H9 (cell line): Measurements from ENCODE around the gene ZNF407. TPM values are rescaled to one million over a fixed set of nuclear protein-coding genes. Genes with fewer than 3 reads are reported as not detected.

Experiments used
- DNase-seq: peaks from one replicate; pipeline ENCODE4 v3.0.0-alpha.2; 2017
- H2AFZ ChIP-seq: one replicate; pipeline ENCODE4 v1.6.1; 2013; ENCODE audit warnings: mild to moderate bottlenecking, low read length, control low read depth, moderate library complexity
- H2AK5ac ChIP-seq: 2 replicates; pipeline ENCODE4 v1.6.1; 2013; ENCODE audit warnings: low read length, control low read depth, mixed read lengths; ENCODE audit not compliant: insufficient read length
- H2BK120ac ChIP-seq: one replicate; pipeline ENCODE4 v1.6.1; 2013; ENCODE audit warnings: low read depth, mild to moderate bottlenecking, low read length, control low read depth, inconsistent platforms; ENCODE audit not compliant: poor library complexity, severe bottlenecking
- H2BK12ac ChIP-seq: 2 replicates; pipeline ENCODE4 v1.6.1; 2013; ENCODE audit warnings: low read length, control low read depth, mixed read lengths, low read depth; ENCODE audit not compliant: insufficient read length
- H2BK15ac ChIP-seq: 2 replicates; pipeline ENCODE4 v1.6.1; 2013; ENCODE audit warnings: low read depth, low read length, control low read depth
- H2BK20ac ChIP-seq: one replicate; pipeline ENCODE4 v1.6.1; 2013; ENCODE audit warnings: low read depth, mild to moderate bottlenecking, low read length, control low read depth, inconsistent platforms; ENCODE audit not compliant: poor library complexity, severe bottlenecking
- H2BK5ac ChIP-seq: 2 replicates; pipeline ENCODE4 v1.6.1; 2013; ENCODE audit warnings: low read length, control low read depth, mixed read lengths; ENCODE audit not compliant: insufficient read length
- H3K14ac ChIP-seq: 2 replicates; pipeline ENCODE4 v1.6.1; 2013; ENCODE audit warnings: low read length, control low read depth; ENCODE audit not compliant: insufficient read depth
- H3K18ac ChIP-seq: 2 replicates; pipeline ENCODE4 v1.6.1; 2013; ENCODE audit warnings: low read depth, mild to moderate bottlenecking, mixed read lengths, low read length, control low read depth; ENCODE audit not compliant: insufficient read length
- H3K23ac ChIP-seq: 2 replicates; pipeline ENCODE4 v1.6.1; 2013; ENCODE audit warnings: low read length, control low read depth, mixed read lengths, low read depth; ENCODE audit not compliant: insufficient read length
- H3K23me2 ChIP-seq: 2 replicates; pipeline ENCODE4 v1.6.1; 2013; ENCODE audit warnings: low read depth, mild to moderate bottlenecking, mixed read lengths, low read length, control low read depth; ENCODE audit not compliant: insufficient read length, poor library complexity, severe bottlenecking
- H3K27ac ChIP-seq: 2 replicates; pipeline ENCODE4 v1.5.1; 2013; ENCODE audit warnings: low read length, control low read depth, mixed read lengths, low read depth; ENCODE audit not compliant: insufficient read length
- H3K27me3 ChIP-seq: 2 replicates; pipeline ENCODE4 v1.6.1; 2013; ENCODE audit warnings: low read length, control low read depth, inconsistent platforms; ENCODE audit not compliant: insufficient read depth
- H3K4ac ChIP-seq: 2 replicates; pipeline ENCODE4 v1.6.1; 2013; ENCODE audit warnings: low read depth, mild to moderate bottlenecking, control low read depth, inconsistent platforms, low read length, moderate library complexity
- H3K4me1 ChIP-seq: 2 replicates; pipeline ENCODE4 v1.6.1; 2013; ENCODE audit warnings: low read length, control low read depth, inconsistent platforms; ENCODE audit not compliant: insufficient read depth
- H3K4me2 ChIP-seq: 2 replicates; pipeline ENCODE4 v1.6.1; 2013; ENCODE audit warnings: low read length, control low read depth, mixed read lengths; ENCODE audit not compliant: insufficient read length, insufficient read depth
- H3K56ac ChIP-seq: 2 replicates; pipeline ENCODE4 v1.6.1; 2013; ENCODE audit warnings: low read depth, mild to moderate bottlenecking, mixed read lengths, low read length, control low read depth; ENCODE audit not compliant: insufficient read length
- H3K79me1 ChIP-seq: 2 replicates; pipeline ENCODE4 v1.6.1; 2013; ENCODE audit warnings: low read depth, mild to moderate bottlenecking, moderate library complexity, low read length, control low read depth, inconsistent platforms; ENCODE audit not compliant: insufficient read depth, poor library complexity, severe bottlenecking
- H3K79me2 ChIP-seq: 2 replicates; pipeline ENCODE4 v1.6.1; 2013; ENCODE audit warnings: low read length, control low read depth, inconsistent platforms; ENCODE audit not compliant: insufficient read depth
- H3K9ac ChIP-seq: 2 replicates; pipeline ENCODE4 v1.6.1; 2013; ENCODE audit warnings: low read length, control low read depth, mixed read lengths; ENCODE audit not compliant: insufficient read length; ENCODE audit errors: extremely low read depth
- H3K9me3 ChIP-seq: one replicate; pipeline ENCODE4 v1.6.1; 2013; ENCODE audit warnings: low read depth, low read length, inconsistent platforms; ENCODE audit not compliant: control insufficient read depth
- H3T11ph ChIP-seq: one replicate; pipeline ENCODE4 v1.6.1; 2013; ENCODE audit warnings: mild to moderate bottlenecking, low read length, control low read depth, inconsistent platforms
- H4K20me1 ChIP-seq: one replicate; pipeline ENCODE4 v1.6.1; 2013; ENCODE audit not compliant: control insufficient read depth, insufficient read length, insufficient read depth
- H4K5ac ChIP-seq: 2 replicates; pipeline ENCODE4 v1.6.1; 2013; ENCODE audit warnings: low read depth, mild to moderate bottlenecking, mixed read lengths, low read length, control low read depth; ENCODE audit not compliant: insufficient read length
- H4K8ac ChIP-seq: replicated peaks from 2 replicates; pipeline ENCODE4 v1.6.1; 2013; ENCODE audit warnings: low read length, control low read depth, mixed read lengths, low read depth; ENCODE audit not compliant: insufficient read length
- H4K91ac ChIP-seq: 2 replicates; pipeline ENCODE4 v1.6.1; 2013; ENCODE audit warnings: low read depth, mild to moderate bottlenecking, moderate library complexity, mixed read lengths, low read length, control low read depth; ENCODE audit not compliant: insufficient read length
- H3K27ac Mint-ChIP-seq, 3 experiments: 2 replicates in 2 of 3; 3 replicates in 1 of 3; pipeline ENCODE4 v1.8.0; 2020 to 2021; ENCODE audit warnings: mixed read lengths in 3 of 3, mild to moderate bottlenecking in 1 of 3, moderate library complexity in 1 of 3
- H3K27me3 Mint-ChIP-seq: 2 replicates; pipeline ENCODE4 v1.8.0; 2021; ENCODE audit warnings: low read depth, mild to moderate bottlenecking, moderate library complexity, mixed read lengths
- H3K36me3 Mint-ChIP-seq, 3 experiments: 2 replicates in 2 of 3; 3 replicates in 1 of 3; pipeline ENCODE4 v1.8.0; 2020 to 2021; ENCODE audit warnings: low read depth in 3 of 3, mixed read lengths in 3 of 3; ENCODE audit not compliant: insufficient read depth in 1 of 3
- H3K4me1 Mint-ChIP-seq, 2 experiments: 2 replicates each; pipeline ENCODE4 v1.8.0; 2020; ENCODE audit warnings: mixed read lengths in 2 of 2
- H3K4me3 Mint-ChIP-seq, 2 experiments: 2 replicates in 1 of 2; 3 replicates in 1 of 2; pipeline ENCODE4 v1.8.0; 2020 to 2021; ENCODE audit warnings: mild to moderate bottlenecking in 2 of 2, mixed read lengths in 2 of 2, moderate library complexity in 1 of 2
- H3K9me3 Mint-ChIP-seq, 2 experiments: 2 replicates in 1 of 2; 3 replicates in 1 of 2; pipeline ENCODE4 v1.8.0; 2020; ENCODE audit warnings: mild to moderate bottlenecking in 2 of 2, mixed read lengths in 2 of 2, moderate library complexity in 1 of 2
- WGBS: extraction: QIAGEN DNeasy Blood & Tissue Kit; methylation state at CpG from one replicate; pipeline ENCODE4 v1.1.7; 2013; ENCODE audit warnings: missing lambda C conversion rate, low lambda C conversion rate, mixed read lengths; ENCODE audit not compliant: insufficient read length; ENCODE audit errors: extremely low coverage; 5-methylcytosine and 5-hydroxymethylcytosine counted together
- total RNA-seq: library from RNA; stranded (reverse); gene quantifications from 2 replicates; pipeline ENCODE4 v1.2.1, GENCODE V29; 2021
- TF ChIP-seq, protein P1 (sequence below): fragments of 200-600 bp; sonication (generic); conservative IDR thresholded peaks from 3 replicates; pipeline ENCODE4 v1.8.0; 2021; ENCODE audit warnings: antibody characterized with exemption, mild to moderate bottlenecking

ZNF407 gene
- total RNA-seq, 1 experiment from 2014 or later: 8.7 TPM

DNA sequence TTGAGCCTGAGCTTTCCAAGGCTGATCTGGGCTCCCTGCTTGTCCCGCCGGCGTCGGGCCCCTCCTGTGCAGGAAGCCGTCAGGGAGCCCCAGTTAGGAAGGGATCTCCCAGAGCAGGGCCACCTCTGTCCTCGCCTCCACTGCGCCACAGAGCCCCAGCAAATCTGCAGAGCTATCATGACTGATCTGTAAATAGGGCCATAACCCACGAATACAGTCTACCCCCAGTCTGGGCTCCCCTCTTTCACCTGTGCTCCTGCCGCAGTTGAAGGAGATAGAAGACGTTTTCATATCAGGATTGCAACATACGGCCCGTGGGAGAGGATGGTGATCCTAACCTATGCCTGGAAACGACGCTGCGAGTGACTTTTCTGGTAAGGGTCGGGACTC lies 472.6 kb downstream of the ZNF407 start:
- no peak overlapping the region for H2BK20ac ChIP-seq
- H3K56ac ChIP-seq: no peak overlapping the region
- no peak overlapping the region for H4K8ac ChIP-seq
- no peak overlapping the region for H4K91ac ChIP-seq
- H3K9ac ChIP-seq: no peak overlapping the region
- no CpG with 5 or more reads among the region's 16 CpGs for WGBS
- no peak overlapping the region for H2BK15ac ChIP-seq
- H3T11ph ChIP-seq: no peak overlapping the region
- H2AFZ ChIP-seq: no peak overlapping the region
- H3K27ac ChIP-seq: no peak overlapping the region
- H3K4me2 ChIP-seq: no peak overlapping the region
- no peaks in the 10 kb centered on the region for H3K79me2 ChIP-seq
- H3K4me1 ChIP-seq: no peaks in the 10 kb centered on the region
- H2BK12ac ChIP-seq: no peak overlapping the region
- no peak overlapping the region for H4K5ac ChIP-seq
- TF ChIP-seq, protein P1, sequence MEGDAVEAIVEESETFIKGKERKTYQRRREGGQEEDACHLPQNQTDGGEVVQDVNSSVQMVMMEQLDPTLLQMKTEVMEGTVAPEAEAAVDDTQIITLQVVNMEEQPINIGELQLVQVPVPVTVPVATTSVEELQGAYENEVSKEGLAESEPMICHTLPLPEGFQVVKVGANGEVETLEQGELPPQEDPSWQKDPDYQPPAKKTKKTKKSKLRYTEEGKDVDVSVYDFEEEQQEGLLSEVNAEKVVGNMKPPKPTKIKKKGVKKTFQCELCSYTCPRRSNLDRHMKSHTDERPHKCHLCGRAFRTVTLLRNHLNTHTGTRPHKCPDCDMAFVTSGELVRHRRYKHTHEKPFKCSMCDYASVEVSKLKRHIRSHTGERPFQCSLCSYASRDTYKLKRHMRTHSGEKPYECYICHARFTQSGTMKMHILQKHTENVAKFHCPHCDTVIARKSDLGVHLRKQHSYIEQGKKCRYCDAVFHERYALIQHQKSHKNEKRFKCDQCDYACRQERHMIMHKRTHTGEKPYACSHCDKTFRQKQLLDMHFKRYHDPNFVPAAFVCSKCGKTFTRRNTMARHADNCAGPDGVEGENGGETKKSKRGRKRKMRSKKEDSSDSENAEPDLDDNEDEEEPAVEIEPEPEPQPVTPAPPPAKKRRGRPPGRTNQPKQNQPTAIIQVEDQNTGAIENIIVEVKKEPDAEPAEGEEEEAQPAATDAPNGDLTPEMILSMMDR: no peak
- H2BK5ac ChIP-seq: no peak overlapping the region
- no peak overlapping the region for H3K18ac ChIP-seq
- no peak overlapping the region for H3K4me3 Mint-ChIP-seq
- no peaks in the 10 kb centered on the region; a peak in 1 of 7 replicates for H3K36me3 Mint-ChIP-seq
- DNase-seq: no peak
- H3K27me3 ChIP-seq: no peaks in the 10 kb centered on the region
- no peaks in the 10 kb centered on the region for H3K79me1 ChIP-seq
- no peak overlapping the region for H2AK5ac ChIP-seq
- H3K23me2 ChIP-seq: no peaks in the 10 kb centered on the region
- peak overlapping the region in 1 of 3 experiments; percentile 49; a peak in 2 of 7 replicates for H3K27ac Mint-ChIP-seq
- H3K27me3 Mint-ChIP-seq: 0 out of 2 replicates have a peak, but pooled peaks cover 2% of the 10 kb centered on the region
- H3K14ac ChIP-seq: no peak overlapping the region
- H3K9me3 ChIP-seq: no peaks in the 10 kb centered on the region
- no peak overlapping the region for H3K4ac ChIP-seq
- H3K23ac ChIP-seq: no peak overlapping the region
- H3K9me3 Mint-ChIP-seq: no peaks in the 10 kb centered on the region
- peaks cover 0 to 5% of the 10 kb centered on the region in 2 experiments; a peak in 1 of 4 replicates for H3K4me1 Mint-ChIP-seq
- H2BK120ac ChIP-seq: no peak overlapping the region
- H4K20me1 ChIP-seq: no peaks in the 10 kb centered on the region
